GM19452 (cell line): ENCODE data around the gene CASP3.

Source experiments
- ATAC-seq: cut with Tn5 transposase; IDR thresholded peaks from one replicate; pipeline ENCODE4 v1.9.1; 2021; ENCODE audit not compliant: unreplicated experiment

Gene CASP3

GRCh38 chr4:184649026-184649970 is at the start of gene CASP3, which contains the start of gene PRIMPOL:
Gene CASP3, minus strand, starts transcription at chr4:184649447. Its CDS starts 10,994 bp downstream, at chr4:184638453.
Gene PRIMPOL, plus strand, starts transcription at chr4:184649738. Its CDS starts 7,403 bp downstream, at chr4:184657141.
- ATAC-seq = peak; percentile 83

- no peak for ATAC-seq
Observed at GRCh38 chr4:184697956-184698355, 48.7 kb upstream of the CASP3 start.

GRCh38 chr4:184695178-184695896 is 46.1 kb upstream of the CASP3 start:
- ATAC-seq = no peak

GRCh38 chr4:184694412-184694956 is 45.2 kb upstream of the CASP3 start:
- ATAC-seq = no peak

- no peak for ATAC-seq
Observed at GRCh38 chr4:184693056-184693455, 43.8 kb upstream of the CASP3 start.

GRCh38 chr4:184689681-184690080 is 40.4 kb upstream of the CASP3 start:
- no peak for ATAC-seq

GRCh38 chr4:184688447-184688846 is 39.2 kb upstream of the CASP3 start:
- ATAC-seq = no peak

- ATAC-seq = no peak
Observed at GRCh38 chr4:184688005-184688404, 38.8 kb upstream of the CASP3 start.

- ATAC-seq = no peak
Observed at GRCh38 chr4:184684491-184685189, 35.4 kb upstream of the CASP3 start.

- no peak for ATAC-seq
Observed at GRCh38 chr4:184681916-184682315, 32.7 kb upstream of the CASP3 start.

GRCh38 chr4:184680698-184681097 is 31.5 kb upstream of the CASP3 start:
- no peak for ATAC-seq

GRCh38 chr4:184675821-184676492 is 26.7 kb upstream of the CASP3 start:
- no peak for ATAC-seq

- no peak for ATAC-seq
Observed at GRCh38 chr4:184675018-184675417, 25.8 kb upstream of the CASP3 start.

GRCh38 chr4:184674011-184674410 is 24.8 kb upstream of the CASP3 start:
- no peak for ATAC-seq

GRCh38 chr4:184672741-184673140 is 23.5 kb upstream of the CASP3 start:
- no peak for ATAC-seq

- no peak for ATAC-seq
Observed at GRCh38 chr4:184671101-184671500, 21.9 kb upstream of the CASP3 start.

- no peak for ATAC-seq
Observed at GRCh38 chr4:184669251-184669650, 20.0 kb upstream of the CASP3 start.

GRCh38 chr4:184668511-184669114 is 19.4 kb upstream of the CASP3 start:
- no peak for ATAC-seq

- ATAC-seq = no peak
Observed at GRCh38 chr4:184668096-184668495, 18.8 kb upstream of the CASP3 start.

- no peak for ATAC-seq
Observed at GRCh38 chr4:184666670-184667069, 17.4 kb upstream of the CASP3 start.
